H1 (cell line): Measurements from ENCODE around the gene BEAN1. TPM values are rescaled to one million over a fixed set of nuclear protein-coding genes. Genes with fewer than 3 reads are reported as not detected.

ENCODE experiments used
- CTCF ChIA-PET: fragments of 300-600 bp; sonication (Branson Sonifier 250); formaldehyde crosslinking; loops from one replicate; lab custom pipeline; 2021; ENCODE audit not compliant: partially characterized antibody; lab: Charles Lee
- POLR2A ChIA-PET: fragments of 300-600 bp; sonication (Branson Sonifier 250); formaldehyde crosslinking; loops from one replicate; lab custom pipeline; 2021; ENCODE audit warnings: inconsistent platforms; ENCODE audit not compliant: partially characterized antibody; lab: Charles Lee
- DNase-seq, 2 experiments: peaks; one replicate each; pipeline versions ENCODE4 v3.0.0 to v3.0.0-alpha.2; 2010 to 2022; ENCODE audit warnings: low spot score in 2 of 2, low read depth in 1 of 2, mixed read lengths in 1 of 2
- FAIRE-seq: peaks from 2 replicates; lab custom pipeline; 2011; peaks lifted over from hg19 to GRCh38; lab: Jason Lieb, UNC
- H2AFZ ChIP-seq: 2 replicates; pipeline ENCODE4 v1.8.1; 2012; ENCODE audit warnings: low read length, inconsistent platforms
- H2AK5ac ChIP-seq: 2 replicates; pipeline ENCODE4 v1.6.1; 2013; ENCODE audit warnings: low read depth, low read length
- H2BK120ac ChIP-seq: replicated peaks from 2 replicates; pipeline ENCODE3; 2013; ENCODE audit warnings: low read depth, low read length, inconsistent platforms
- H2BK12ac ChIP-seq: 2 replicates; pipeline ENCODE4 v1.6.1; 2013; ENCODE audit warnings: low read depth, low read length
- H2BK15ac ChIP-seq: 2 replicates; pipeline ENCODE4 v1.6.1; 2013; ENCODE audit warnings: low read length
- H2BK20ac ChIP-seq: 2 replicates; pipeline ENCODE4 v1.6.1; 2013; ENCODE audit warnings: low read length
- H2BK5ac ChIP-seq: 2 replicates; pipeline ENCODE4 v1.6.1; 2013; ENCODE audit warnings: low read depth, low read length
- H3K14ac ChIP-seq: 2 replicates; pipeline ENCODE4 v1.6.1; 2013; ENCODE audit warnings: inconsistent platforms; ENCODE audit not compliant: insufficient read length
- H3K18ac ChIP-seq: 2 replicates; pipeline ENCODE4 v1.6.1; 2013; ENCODE audit warnings: low read length; ENCODE audit errors: extremely low read depth
- H3K23ac ChIP-seq: 2 replicates; pipeline ENCODE4 v1.6.1; 2013; ENCODE audit warnings: inconsistent platforms; ENCODE audit not compliant: insufficient read length
- H3K23me2 ChIP-seq: 2 replicates; pipeline ENCODE4 v1.6.1; 2013; ENCODE audit warnings: low read depth, low read length
- H3K27ac ChIP-seq: 2 replicates; pipeline ENCODE4 v1.6.1; 2011; ENCODE audit warnings: low read depth, low read length, inconsistent platforms
- H3K27me3 ChIP-seq, 4 experiments: replicated peaks in 1 of 4; 1 replicate in 1 of 4; 2 replicates in 3 of 4; pipeline versions ENCODE4 v1.6.1 to v1.8.1; 2011 to 2013; ENCODE audit warnings: low read length in 3 of 4, mild to moderate bottlenecking in 3 of 4, inconsistent platforms in 2 of 4, mixed read lengths in 2 of 4, moderate library complexity in 1 of 4; ENCODE audit not compliant: control insufficient read depth in 3 of 4, insufficient read depth in 3 of 4; ENCODE audit errors: extremely low read depth in 1 of 4
- H3K36me3 ChIP-seq, 4 experiments: 2 replicates each; pipeline versions ENCODE4 v1.6.1 to v1.8.1; 2011 to 2013; ENCODE audit warnings: mild to moderate bottlenecking in 4 of 4, low read length in 3 of 4, moderate library complexity in 2 of 4, control low read depth in 1 of 4, inconsistent platforms in 1 of 4; ENCODE audit not compliant: insufficient read depth in 4 of 4, control insufficient read depth in 2 of 4
- H3K4ac ChIP-seq: replicated peaks from 2 replicates; pipeline ENCODE3; 2013; ENCODE audit warnings: low read length, low read depth, mixed read lengths, inconsistent platforms; ENCODE audit not compliant: insufficient read length
- H3K4me1 ChIP-seq, 4 experiments: replicated peaks in 1 of 4; 1 replicate in 1 of 4; 2 replicates in 3 of 4; pipeline versions ENCODE4 v1.6.1 to v1.8.1; 2011 to 2013; ENCODE audit warnings: low read length in 3 of 4, inconsistent platforms in 2 of 4, mixed read lengths in 1 of 4; ENCODE audit not compliant: insufficient read depth in 4 of 4, control insufficient read depth in 3 of 4
- H3K4me2 ChIP-seq, 2 experiments: 2 replicates each; pipeline versions ENCODE4 v1.6.1 to v1.8.1; 2011 to 2013; ENCODE audit warnings: low read depth in 2 of 2, low read length in 2 of 2, control low read depth in 1 of 2, inconsistent platforms in 1 of 2, mild to moderate bottlenecking in 1 of 2; ENCODE audit not compliant: insufficient read depth in 1 of 2
- H3K4me3 ChIP-seq, 4 experiments: fragments of 200-600, 300-600 bp in 1 of 4; sonication (generic), shearing (Covaris generic), sonication (Bioruptor Twin) in 1 of 4; 2 replicates each; pipeline versions ENCODE4 v1.5.1 to v1.8.1; 2011 to 2016; ENCODE audit warnings: low read length in 4 of 4, low read depth in 3 of 4, control low read depth in 2 of 4, inconsistent platforms in 2 of 4, mild to moderate bottlenecking in 2 of 4, mixed read lengths in 1 of 4, moderate library complexity in 1 of 4; ENCODE audit not compliant: insufficient read depth in 2 of 4; ENCODE audit errors: extremely low read depth in 1 of 4
- H3K56ac ChIP-seq: replicated peaks from 2 replicates; pipeline ENCODE3; 2013; ENCODE audit warnings: low read depth, mild to moderate bottlenecking, mixed read lengths, low read length, inconsistent platforms; ENCODE audit not compliant: insufficient read length
- H3K79me1 ChIP-seq: 2 replicates; pipeline ENCODE4 v1.6.1; 2013; ENCODE audit warnings: low read depth, low read length, control low read depth
- H3K79me2 ChIP-seq, 2 experiments: 2 replicates each; pipeline versions ENCODE4 v1.6.1 to v1.8.1; 2012 to 2013; ENCODE audit warnings: low read length in 2 of 2, mild to moderate bottlenecking in 2 of 2, inconsistent platforms in 1 of 2; ENCODE audit not compliant: insufficient read depth in 2 of 2, control insufficient read depth in 1 of 2
- H3K9ac ChIP-seq, 4 experiments: replicated peaks in 1 of 4; 1 replicate in 1 of 4; 2 replicates in 3 of 4; pipeline versions ENCODE4 v1.6.1 to v1.8.1; 2011 to 2013; ENCODE audit warnings: low read depth in 3 of 4, low read length in 3 of 4, control low read depth in 2 of 4, mild to moderate bottlenecking in 2 of 4, moderate library complexity in 2 of 4, inconsistent platforms in 1 of 4; ENCODE audit errors: extremely low read depth in 1 of 4
- H3K9me3 ChIP-seq, 2 experiments: 2 replicates each; pipeline versions ENCODE4 v1.6.1 to v1.8.1; 2012 to 2013; ENCODE audit warnings: mild to moderate bottlenecking in 2 of 2, moderate library complexity in 2 of 2, control low read depth in 1 of 2, inconsistent platforms in 1 of 2, low read depth in 1 of 2, low read length in 1 of 2, mixed read lengths in 1 of 2; ENCODE audit not compliant: insufficient read depth in 2 of 2
- H4K20me1 ChIP-seq, 2 experiments: replicated peaks in 1 of 2; 2 replicates each; pipeline versions ENCODE3 to v1.8.1; 2011 to 2013; ENCODE audit warnings: inconsistent platforms in 2 of 2, low read length in 2 of 2, mild to moderate bottlenecking in 1 of 2; ENCODE audit not compliant: insufficient read depth in 2 of 2, control insufficient read depth in 1 of 2
- H4K5ac ChIP-seq: 2 replicates; pipeline ENCODE4 v1.6.1; 2013; ENCODE audit warnings: low read length, low read depth, mixed read lengths, inconsistent platforms; ENCODE audit not compliant: insufficient read length
- H4K8ac ChIP-seq: 2 replicates; pipeline ENCODE4 v1.8.0; 2013; ENCODE audit warnings: mild to moderate bottlenecking, moderate library complexity, low read length, inconsistent platforms; ENCODE audit not compliant: insufficient read depth; ENCODE audit errors: extremely low read depth
- H4K91ac ChIP-seq: replicated peaks from 2 replicates; pipeline ENCODE3; 2013; ENCODE audit warnings: low read length, mixed read lengths, inconsistent platforms; ENCODE audit not compliant: insufficient read length
- BRCA1 ChIP-seq: IDR thresholded peaks from 2 replicates; pipeline ENCODE4 v1.6.1; 2012; ENCODE audit warnings: low read depth, low read length, improper control_type of control experiment
- GABPA ChIP-seq: IDR thresholded peaks from 2 replicates; pipeline ENCODE4 v1.6.1; 2011; ENCODE audit warnings: mild to moderate bottlenecking, low read length, moderate library complexity, borderline replicate concordance; ENCODE audit not compliant: insufficient read depth
- HDAC6 ChIP-seq: IDR thresholded peaks from one replicate; pipeline ENCODE4 v1.7.1; 2012; ENCODE audit warnings: low read depth, mild to moderate bottlenecking, inconsistent platforms, low read length, moderate library complexity
- WGBS, 2 experiments: shearing (Covaris generic) in 1 of 2; methylation state at CpG; one replicate each; pipeline versions ENCODE4 v1.1.6 to v1.1.7; 2013 to 2015; ENCODE audit warnings: low lambda C conversion rate in 2 of 2, mixed read lengths in 2 of 2, inconsistent platforms in 1 of 2, low coverage in 1 of 2, missing lambda C conversion rate in 1 of 2; ENCODE audit not compliant: insufficient replicate concordance in 2 of 2, insufficient coverage in 1 of 2, insufficient read length in 1 of 2; ENCODE audit errors: extremely low coverage in 1 of 2, missing lambda C conversion rate in 1 of 2; 5-methylcytosine and 5-hydroxymethylcytosine counted together
- polyA plus RNA-seq, 7 experiments: library from polyadenylated mRNA; depleted of rRNA in 3 of 7; stranded (reverse) in 5 of 7; unstranded in 2 of 7; fragments of >200 nt in 5 of 7; fragments of 200-250 nt in 2 of 7; gene quantifications; 1 replicate in 5 of 7; 2 replicates in 1 of 7; 4 replicates in 1 of 7; pipeline versions ENCODE4 v1.2.1 to v1.2.3, GENCODE V29; 2011 to 2013; ENCODE audit warnings: missing spikeins in 2 of 7, mixed read lengths in 2 of 7
- total RNA-seq: library from RNA; stranded (reverse); fragmentation: NEBNext Ultra II Directional; extraction: Animal tissue kit (Norgen Biotek cat#: 25700); gene quantifications from 2 replicates; pipeline ENCODE4 v1.2.1, GENCODE V29; 2021

BEAN1 gene
- total and polyA plus RNA-seq, 2 of the 8 experiments (the other 6 are each of a cell fraction or from before 2014, with no cell fraction given): 0.08 TPM; not detected in 1

- Histone ChIP-seq H3K27me3 (no peaks in the 10 kb centered on the region), H3K4me1 (peaks cover 0 to 4% (median 1%) of the 10 kb centered on the region in 4 experiments; a peak in 1 of 7 replicates), H3K4me2 (no peak overlapping the region), H2BK20ac (no peak overlapping the region), H3K79me2 (no peaks in the 10 kb centered on the region), H3K9me3 (no peaks in the 10 kb centered on the region), H3K23me2 (peaks cover 2% of the 10 kb centered on the region; the same call in 1 of the 2 replicates), H2BK120ac (no peak overlapping the region), H4K91ac (no peak overlapping the region), H2AFZ (no peak overlapping the region), H3K36me3 (no peaks in the 10 kb centered on the region), H3K9ac (no peak overlapping the region), H2BK15ac (no peak overlapping the region), H4K20me1 (no peaks in the 10 kb centered on the region), H4K5ac (no peak overlapping the region), H3K27ac (no peak overlapping the region), H3K56ac (no peak overlapping the region), H4K8ac (no peak overlapping the region), H3K18ac (no peak overlapping the region), H3K14ac (no peak overlapping the region), H3K23ac (no peak overlapping the region), H3K79me1 (no peaks in the 10 kb centered on the region), H2BK5ac (no peak overlapping the region), H3K4me3 (no peak overlapping the region), H2AK5ac (no peak overlapping the region), H2BK12ac (no peak overlapping the region), H3K4ac (no peak overlapping the region)
- no peak for DNase-seq
- FAIRE-seq: no peak
- 79% methylated on average over 1 of the region's 1 CpG; no CpG with 5 or more reads in 1 of the 2 experiments for WGBS, 2 experiments
- CTCF ChIA-PET: interaction anchor here (0.7 to 5.3 kb wide), 12 partner anchors 12 to 133 kb away, joined by 3 to 30 read pairs (median 4); no protein-coding TSS in a partner anchor
- TF ChIP-seq BRCA1: no peak
- no peak for TF ChIP-seq HDAC6
- TF ChIP-seq GABPA: no peak
- POLR2A ChIA-PET: interaction anchor here (1.8 kb wide), 1 partner anchor 10 kb away, joined by 4 read pairs; no protein-coding TSS in a partner anchor
These were observed 28.9 kb downstream of the BEAN1 start for GRCh38 chr16:66455970-66456369.
